ENCODE results near the gene TSPYL6. TPM values are rescaled to one million over a fixed set of nuclear protein-coding genes. Genes with fewer than 3 reads are reported as not detected.

The TSPYL6 gene
- total RNA-seq, 1 donor from 2014 or later = not detected

GRCh38 chr2:54262015-54262765, 6.2 kb upstream of the TSPYL6 start:
- Mint-ChIP-seq H3K27me3 (ENCODE audit: low read depth) (no peaks in the 10 kb centered on the region), H3K9me3 (peaks cover 7% of the 10 kb centered on the region), H3K4me1 (no peaks in the 10 kb centered on the region), H3K36me3 (ENCODE audit: low read depth) (peaks cover 5% of the 10 kb centered on the region), H3K4me3 (no peak overlapping the region), H3K27ac (ENCODE audit: unreplicated experiment) (no peak overlapping the region)
- DNase-seq (ENCODE audit: low read depth, low spot score) = no peak
- no peak for TF ChIP-seq CTCF (conservative IDR thresholded peaks at IDR 0.05)

DNA sequence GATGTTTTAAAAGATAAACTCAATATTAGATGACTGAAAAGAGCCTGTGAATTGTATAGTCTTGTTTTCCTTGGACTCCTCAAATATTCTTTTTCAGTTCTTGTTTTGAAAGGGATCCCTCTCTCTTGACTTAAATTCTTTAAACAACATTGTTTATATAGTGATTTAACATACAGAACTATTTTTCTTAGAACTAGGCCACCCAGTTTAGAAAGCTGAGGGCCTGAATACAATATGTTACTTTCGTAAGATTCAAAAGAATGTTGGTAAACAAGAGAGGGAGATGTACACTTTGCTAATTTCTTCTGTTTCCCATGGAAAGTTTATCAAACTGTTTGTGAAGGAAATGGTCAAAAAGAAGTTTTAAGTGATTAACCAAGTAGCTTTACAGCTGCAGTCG, 5.5 kb upstream of the TSPYL6 start:
- no peak for TF ChIP-seq CTCF (conservative IDR thresholded peaks at IDR 0.05)
- no peak overlapping the region for H3K4me3 Mint-ChIP-seq
- peaks cover 5% of the 10 kb centered on the region for H3K36me3 Mint-ChIP-seq (ENCODE audit: low read depth)
- no peaks in the 10 kb centered on the region for H3K27me3 Mint-ChIP-seq (ENCODE audit: low read depth)
- no peak for DNase-seq (ENCODE audit: low read depth, low spot score)
- peaks cover 5% of the 10 kb centered on the region for H3K9me3 Mint-ChIP-seq
- H3K27ac Mint-ChIP-seq (ENCODE audit: unreplicated experiment) = no peak overlapping the region
- H3K4me1 Mint-ChIP-seq = no peaks in the 10 kb centered on the region

- peaks cover 2% of the 10 kb centered on the region for H3K36me3 Mint-ChIP-seq (ENCODE audit: low read depth)
- DNase-seq (ENCODE audit: low read depth, low spot score) = no peak
- no peak overlapping the region for H3K4me3 Mint-ChIP-seq
Measured at GRCh38 chr2:54260241-54260595, 4.2 kb upstream of the TSPYL6 start.

DNA sequence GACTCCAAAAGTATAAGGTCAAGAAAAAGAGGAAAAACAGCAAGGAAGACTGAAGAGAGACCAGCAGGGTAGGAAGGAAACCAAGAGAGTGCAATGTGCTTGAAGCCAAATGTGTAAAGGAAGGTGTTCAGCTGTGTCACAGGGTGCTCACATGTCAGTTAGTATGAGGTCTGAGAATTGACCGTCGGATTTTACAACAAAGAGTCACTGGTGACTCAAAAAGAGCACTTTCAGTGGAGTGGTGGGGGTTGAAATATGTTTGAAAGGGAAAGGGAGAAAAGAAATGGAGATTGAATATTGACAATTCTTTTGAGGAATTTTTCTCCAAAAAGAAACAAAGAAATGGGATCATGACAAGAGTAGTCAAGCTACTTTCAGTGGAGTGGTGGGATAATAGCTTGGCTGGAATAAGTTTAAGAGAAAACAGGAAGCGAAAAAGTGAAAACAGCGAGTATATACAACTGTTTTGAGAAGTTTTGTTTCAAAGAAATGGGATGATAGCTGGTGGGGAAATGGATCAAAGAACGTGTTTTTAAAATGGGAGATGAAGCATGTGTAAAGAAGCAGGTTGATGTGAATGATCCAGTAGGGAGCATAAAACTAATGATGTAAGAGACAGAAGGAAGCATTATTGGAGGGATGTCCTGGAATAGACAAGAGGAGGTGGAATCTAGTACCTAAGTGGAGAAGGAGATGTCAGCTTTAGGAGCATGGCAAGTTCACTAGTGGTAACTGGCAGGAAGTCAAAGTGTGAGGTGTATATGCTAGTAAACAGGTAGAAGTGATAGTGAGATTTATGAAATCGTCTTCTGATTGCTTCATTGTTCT, 3.6 kb upstream of the TSPYL6 start:
- Mint-ChIP-seq H3K27ac (ENCODE audit: unreplicated experiment) (no peak overlapping the region), H3K36me3 (ENCODE audit: low read depth) (peaks cover 2% of the 10 kb centered on the region), H3K4me1 (no peaks in the 10 kb centered on the region), H3K4me3 (no peak overlapping the region), H3K9me3 (peaks cover 1% of the 10 kb centered on the region), H3K27me3 (ENCODE audit: low read depth) (no peaks in the 10 kb centered on the region)
- no peak for TF ChIP-seq CTCF (conservative IDR thresholded peaks at IDR 0.05)
- DNase-seq (ENCODE audit: low read depth, low spot score) = no peak

More at GRCh38 chr2:54260241-54260595, 4.2 kb upstream of the TSPYL6 start:
- Mint-ChIP-seq H3K27ac (ENCODE audit: unreplicated experiment) (no peak overlapping the region), H3K27me3 (ENCODE audit: low read depth) (no peaks in the 10 kb centered on the region), H3K4me1 (no peaks in the 10 kb centered on the region), H3K9me3 (peaks cover 5% of the 10 kb centered on the region)
- TF ChIP-seq CTCF (conservative IDR thresholded peaks at IDR 0.05) = no peak

- TF ChIP-seq CTCF (conservative IDR thresholded peaks at IDR 0.05) = no peak
- Mint-ChIP-seq H3K27ac (ENCODE audit: unreplicated experiment) (no peak overlapping the region), H3K27me3 (ENCODE audit: low read depth) (no peaks in the 10 kb centered on the region), H3K9me3 (no peaks in the 10 kb centered on the region), H3K36me3 (ENCODE audit: low read depth) (no peaks in the 10 kb centered on the region), H3K4me3 (no peak overlapping the region), H3K4me1 (peaks cover 8% of the 10 kb centered on the region)
- no peak for DNase-seq (ENCODE audit: low read depth, low spot score)
Measured at GRCh38 chr2:54258166-54258565, 2.1 kb upstream of the TSPYL6 start.

Data from neural crest cell (in vitro differentiated cells).